ENCODE data around the gene RHBDD3.

DNA sequence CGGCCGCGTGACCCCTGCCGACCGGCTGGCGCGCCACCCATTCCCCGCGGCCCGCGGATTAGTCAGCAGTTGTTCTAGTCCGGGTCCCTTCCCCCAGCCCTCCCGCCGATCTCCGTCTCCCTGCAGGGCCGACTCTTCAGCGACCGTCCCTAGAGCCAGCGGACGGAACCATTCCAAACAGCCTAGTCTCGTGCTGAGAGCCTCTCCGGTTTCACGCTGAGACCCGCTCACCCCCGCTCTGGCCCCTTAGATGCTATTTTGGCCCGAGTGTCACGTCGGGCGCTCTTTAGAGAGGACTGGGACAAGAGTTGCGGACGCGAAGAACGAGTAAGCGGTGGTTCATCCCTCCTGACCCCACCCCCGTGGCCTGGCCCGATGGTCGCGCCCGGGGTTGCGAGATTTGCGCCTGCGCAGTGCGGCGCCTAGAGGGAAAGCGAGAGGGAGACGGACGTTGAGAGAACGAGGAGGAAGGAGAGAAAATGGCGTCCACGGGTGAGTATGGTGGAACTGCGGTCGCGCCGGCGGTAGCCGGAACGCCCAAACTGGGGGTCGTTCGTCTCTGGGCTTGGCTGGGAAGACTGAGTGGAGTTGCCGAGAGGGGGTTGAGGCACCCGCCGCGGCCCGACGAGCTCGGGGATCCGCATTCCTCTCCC lies at the start of gene RHBDD3, which contains the start of gene EWSR1:
- TF ChIP-seq, protein P1, sequence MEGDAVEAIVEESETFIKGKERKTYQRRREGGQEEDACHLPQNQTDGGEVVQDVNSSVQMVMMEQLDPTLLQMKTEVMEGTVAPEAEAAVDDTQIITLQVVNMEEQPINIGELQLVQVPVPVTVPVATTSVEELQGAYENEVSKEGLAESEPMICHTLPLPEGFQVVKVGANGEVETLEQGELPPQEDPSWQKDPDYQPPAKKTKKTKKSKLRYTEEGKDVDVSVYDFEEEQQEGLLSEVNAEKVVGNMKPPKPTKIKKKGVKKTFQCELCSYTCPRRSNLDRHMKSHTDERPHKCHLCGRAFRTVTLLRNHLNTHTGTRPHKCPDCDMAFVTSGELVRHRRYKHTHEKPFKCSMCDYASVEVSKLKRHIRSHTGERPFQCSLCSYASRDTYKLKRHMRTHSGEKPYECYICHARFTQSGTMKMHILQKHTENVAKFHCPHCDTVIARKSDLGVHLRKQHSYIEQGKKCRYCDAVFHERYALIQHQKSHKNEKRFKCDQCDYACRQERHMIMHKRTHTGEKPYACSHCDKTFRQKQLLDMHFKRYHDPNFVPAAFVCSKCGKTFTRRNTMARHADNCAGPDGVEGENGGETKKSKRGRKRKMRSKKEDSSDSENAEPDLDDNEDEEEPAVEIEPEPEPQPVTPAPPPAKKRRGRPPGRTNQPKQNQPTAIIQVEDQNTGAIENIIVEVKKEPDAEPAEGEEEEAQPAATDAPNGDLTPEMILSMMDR (conservative IDR thresholded peaks at IDR 0.05 in 1 of 2, IDR thresholded peaks at IDR 0.05 in 1 of 2; ENCODE audit: extremely low read depth in 1 of 2, insufficient read depth in 1 of 2, low read depth in 1 of 2, low read length in 2 of 2) = no peak
- TF ChIP-seq EZH2 (IDR thresholded peaks at IDR 0.05; ENCODE audit: borderline replicate concordance, low read length) = no peak
